Loucy (cell line): ENCODE results near the gene HEPHL1.

ENCODE experiments used
- H2AFZ ChIP-seq: fragments of 200-600 bp; sonication (generic); 2 replicates; pipeline ENCODE4 v1.6.0; 2016; ENCODE audit warnings: antibody characterized with exemption, mild to moderate bottlenecking, low read length, moderate library complexity
- H3F3A ChIP-seq: fragments of 200-600 bp; 2 replicates; pipeline ENCODE4 v1.6.0; 2016; ENCODE audit warnings: antibody characterized with exemption, low read depth, mild to moderate bottlenecking
- H3K27me3 ChIP-seq: fragments of 200-600 bp; sonication (generic); 2 replicates; pipeline ENCODE4 v1.6.1; 2014; ENCODE audit warnings: low read length, mild to moderate bottlenecking; ENCODE audit not compliant: insufficient read depth, poor library complexity, severe bottlenecking
- H3K36me3 ChIP-seq: fragments of 200-600 bp; sonication (generic); 2 replicates; pipeline ENCODE4 v1.6.1; 2016; ENCODE audit warnings: low read length; ENCODE audit not compliant: insufficient read depth
- H3K4me1 ChIP-seq: fragments of 200-600 bp; sonication (generic); 2 replicates; pipeline ENCODE4 v1.5.1; 2014; ENCODE audit warnings: low read length, mild to moderate bottlenecking; ENCODE audit not compliant: insufficient read depth, poor library complexity, severe bottlenecking
- H3K4me2 ChIP-seq: fragments of 200-600 bp; sonication (generic); 2 replicates; pipeline ENCODE4 v1.6.0; 2014; ENCODE audit warnings: antibody characterized with exemption, low read length, low read depth, mild to moderate bottlenecking; ENCODE audit not compliant: poor library complexity, severe bottlenecking
- H3K4me3 ChIP-seq: fragments of 200-600 bp; sonication (generic); 2 replicates; pipeline ENCODE4 v1.5.1; 2014; ENCODE audit warnings: low read length, mild to moderate bottlenecking, mixed read lengths; ENCODE audit not compliant: poor library complexity, severe bottlenecking
- H3K79me2 ChIP-seq: fragments of 200-600 bp; sonication (generic); 2 replicates; pipeline ENCODE4 v1.6.1; 2014; ENCODE audit warnings: low read length; ENCODE audit not compliant: insufficient read depth
- H3K9ac ChIP-seq: fragments of 200-600 bp; sonication (generic); 2 replicates; pipeline ENCODE4 v1.6.0; 2014; ENCODE audit warnings: mild to moderate bottlenecking, low read depth, low read length, moderate library complexity; ENCODE audit not compliant: poor library complexity, severe bottlenecking
- H3K9me2 ChIP-seq: fragments of 200-600 bp; sonication (generic); replicated peaks from 2 replicates; pipeline ENCODE4 v1.6.1; 2016; ENCODE audit warnings: low read depth, low read length, mixed read lengths
- H3K9me3 ChIP-seq: fragments of 200-600 bp; sonication (generic); 2 replicates; pipeline ENCODE4 v1.6.1; 2014; ENCODE audit warnings: mild to moderate bottlenecking, antibody characterized with exemption, low read length, low read depth; ENCODE audit not compliant: insufficient read depth
- H4K20me1 ChIP-seq: fragments of 200-600 bp; sonication (generic); 2 replicates; pipeline ENCODE4 v1.6.0; 2014; ENCODE audit warnings: antibody characterized with exemption, low read length, mild to moderate bottlenecking; ENCODE audit not compliant: insufficient read depth, poor library complexity, severe bottlenecking
- EZH2phosphoT487 ChIP-seq: fragments of 200-600 bp; IDR thresholded peaks from 2 replicates; pipeline ENCODE4 v1.6.1; 2018; ENCODE audit warnings: antibody characterized with exemption, mild to moderate bottlenecking, moderate library complexity, borderline replicate concordance
- TF ChIP-seq, protein P1 (sequence below): fragments of 200-600 bp; sonication (generic); conservative IDR thresholded peaks from 2 replicates; pipeline ENCODE4 v1.5.1; 2014; ENCODE audit warnings: mild to moderate bottlenecking, antibody characterized with exemption, low read length

The HEPHL1 gene

DNA sequence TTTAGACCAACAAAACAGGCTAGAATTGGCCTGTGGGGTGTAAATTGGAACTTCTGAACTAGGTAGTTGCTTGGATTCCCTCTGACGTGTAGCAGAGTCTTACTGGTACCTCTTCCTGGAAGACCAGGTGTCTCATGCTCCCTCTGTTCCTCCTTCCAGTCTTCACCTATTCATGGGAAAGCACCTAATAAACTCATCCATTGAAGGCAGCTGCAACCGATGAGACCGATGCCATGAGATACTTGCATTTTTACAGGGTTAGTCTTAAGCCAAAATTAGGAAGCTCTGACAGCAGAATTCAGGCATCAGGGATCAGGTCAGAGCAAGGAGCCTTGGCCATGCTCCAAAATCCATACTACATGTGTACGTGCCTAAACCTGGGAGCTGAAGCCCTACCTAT, 13.2 kb upstream of the HEPHL1 start:
- H3K4me1 ChIP-seq = no peaks in the 10 kb centered on the region
- H4K20me1 ChIP-seq = no peaks in the 10 kb centered on the region
- H3K4me2 ChIP-seq = no peak overlapping the region
- no peaks in the 10 kb centered on the region for H3K79me2 ChIP-seq
- TF ChIP-seq, protein P1, sequence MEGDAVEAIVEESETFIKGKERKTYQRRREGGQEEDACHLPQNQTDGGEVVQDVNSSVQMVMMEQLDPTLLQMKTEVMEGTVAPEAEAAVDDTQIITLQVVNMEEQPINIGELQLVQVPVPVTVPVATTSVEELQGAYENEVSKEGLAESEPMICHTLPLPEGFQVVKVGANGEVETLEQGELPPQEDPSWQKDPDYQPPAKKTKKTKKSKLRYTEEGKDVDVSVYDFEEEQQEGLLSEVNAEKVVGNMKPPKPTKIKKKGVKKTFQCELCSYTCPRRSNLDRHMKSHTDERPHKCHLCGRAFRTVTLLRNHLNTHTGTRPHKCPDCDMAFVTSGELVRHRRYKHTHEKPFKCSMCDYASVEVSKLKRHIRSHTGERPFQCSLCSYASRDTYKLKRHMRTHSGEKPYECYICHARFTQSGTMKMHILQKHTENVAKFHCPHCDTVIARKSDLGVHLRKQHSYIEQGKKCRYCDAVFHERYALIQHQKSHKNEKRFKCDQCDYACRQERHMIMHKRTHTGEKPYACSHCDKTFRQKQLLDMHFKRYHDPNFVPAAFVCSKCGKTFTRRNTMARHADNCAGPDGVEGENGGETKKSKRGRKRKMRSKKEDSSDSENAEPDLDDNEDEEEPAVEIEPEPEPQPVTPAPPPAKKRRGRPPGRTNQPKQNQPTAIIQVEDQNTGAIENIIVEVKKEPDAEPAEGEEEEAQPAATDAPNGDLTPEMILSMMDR = no peak
- no peak for TF ChIP-seq EZH2phosphoT487
- no peak overlapping the region for H3K4me3 ChIP-seq
- H3K9ac ChIP-seq = no peak overlapping the region
- H3K36me3 ChIP-seq = no peaks in the 10 kb centered on the region
- H2AFZ ChIP-seq = no peak overlapping the region
- H3K9me2 ChIP-seq = no peaks in the 10 kb centered on the region
- no peaks in the 10 kb centered on the region for H3K27me3 ChIP-seq
- H3F3A ChIP-seq = no peaks in the 10 kb centered on the region
- H3K9me3 ChIP-seq = no peaks in the 10 kb centered on the region

DNA sequence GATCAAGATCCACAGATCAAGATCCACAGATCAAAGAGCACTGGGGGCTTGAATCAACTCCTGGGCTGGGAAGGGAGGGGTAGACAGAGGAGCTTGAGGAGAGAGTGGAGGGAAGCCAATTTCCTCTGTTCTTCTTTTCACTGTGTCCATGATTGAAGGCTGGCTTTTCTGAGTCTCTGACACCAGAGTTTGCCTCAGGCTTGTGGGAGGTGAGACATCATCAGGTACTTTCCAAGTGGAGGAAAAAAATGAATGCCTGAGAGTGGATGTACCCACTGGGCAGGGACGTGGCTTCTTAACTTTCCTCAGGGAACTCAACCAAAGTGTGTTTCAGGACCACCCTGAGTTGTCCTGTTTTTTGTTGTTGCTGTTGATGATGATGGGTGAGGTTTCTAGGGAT, 11.0 kb upstream of the HEPHL1 start:
- H3F3A ChIP-seq = no peaks in the 10 kb centered on the region
- no peak for TF ChIP-seq EZH2phosphoT487
- TF ChIP-seq, protein P1 = no peak
- no peaks in the 10 kb centered on the region for H4K20me1 ChIP-seq
- H3K4me1 ChIP-seq = no peaks in the 10 kb centered on the region
- H3K9me3 ChIP-seq = no peaks in the 10 kb centered on the region
- H2AFZ ChIP-seq = no peak overlapping the region
- H3K9ac ChIP-seq = no peak overlapping the region
- no peaks in the 10 kb centered on the region for H3K9me2 ChIP-seq
- H3K4me3 ChIP-seq = no peak overlapping the region
- H3K4me2 ChIP-seq = no peak overlapping the region
- H3K36me3 ChIP-seq = no peaks in the 10 kb centered on the region
- no peaks in the 10 kb centered on the region for H3K79me2 ChIP-seq
- H3K27me3 ChIP-seq = no peaks in the 10 kb centered on the region

DNA sequence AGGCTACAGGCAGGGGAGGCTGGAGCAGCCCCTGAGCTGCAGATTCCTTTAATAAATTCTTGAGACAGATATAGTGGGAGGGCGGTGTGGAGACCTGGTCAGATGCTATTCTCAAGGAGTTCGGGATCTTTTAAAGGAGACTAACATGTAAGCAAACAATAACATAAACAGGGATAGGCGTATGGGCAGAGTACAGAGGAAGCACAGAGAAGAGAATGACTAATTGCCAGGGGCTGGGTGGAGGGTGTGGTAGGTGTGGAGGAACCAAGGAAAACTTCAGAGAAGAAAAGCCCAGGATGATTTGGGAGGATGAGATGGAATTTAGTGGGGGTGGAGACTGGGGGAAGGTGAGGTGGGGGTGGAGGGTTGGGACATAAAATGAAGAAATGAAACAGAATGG, 9.7 kb upstream of the HEPHL1 start:
- Histone ChIP-seq H4K20me1 (no peaks in the 10 kb centered on the region), H3K4me3 (no peak overlapping the region), H3K4me2 (no peak overlapping the region), H3F3A (no peaks in the 10 kb centered on the region), H3K4me1 (no peaks in the 10 kb centered on the region), H3K79me2 (no peaks in the 10 kb centered on the region), H3K9me2 (no peaks in the 10 kb centered on the region), H3K27me3 (no peaks in the 10 kb centered on the region), H2AFZ (no peak overlapping the region), H3K36me3 (no peaks in the 10 kb centered on the region), H3K9me3 (no peaks in the 10 kb centered on the region), H3K9ac (no peak overlapping the region)
- no peak for TF ChIP-seq EZH2phosphoT487
- TF ChIP-seq, protein P1 = no peak
